HG02571 (cell line): ENCODE data around the gene FAM177B.
A peak's percentile ranks its signal among the peaks of the same experiment; 100 is the strongest.
"Not testable (repeated sequence)": the region's sequence is repeated elsewhere in the genome, so short reads cannot be mapped to it uniquely, and the experiment has no call there.

Experiments used
- ATAC-seq: cut with Tn5 transposase; IDR thresholded peaks from one replicate; pipeline ENCODE4 v1.9.1; 2021; ENCODE audit warnings: mild to moderate bottlenecking, moderate library complexity; ENCODE audit not compliant: unreplicated experiment

FAM177B gene

DNA sequence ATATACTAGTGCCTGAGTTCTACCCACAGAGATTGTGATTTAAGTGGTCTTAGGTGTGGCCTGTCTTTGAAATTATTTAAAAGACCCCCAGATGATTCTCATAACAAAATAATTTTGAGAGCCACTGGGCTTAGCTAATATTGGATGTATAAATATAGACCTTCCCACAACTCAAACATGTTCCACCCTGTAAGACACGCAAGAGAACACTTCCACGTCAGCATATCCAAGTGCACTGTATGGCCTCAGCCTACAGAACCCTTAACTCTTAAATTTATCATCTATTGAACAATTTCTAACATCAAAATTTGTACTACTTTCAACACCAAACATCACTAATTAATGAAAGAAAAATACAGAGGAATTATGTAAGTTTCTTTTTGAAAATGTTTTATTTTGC lies 2.5 kb downstream of the FAM177B start:
- no peak for ATAC-seq

DNA sequence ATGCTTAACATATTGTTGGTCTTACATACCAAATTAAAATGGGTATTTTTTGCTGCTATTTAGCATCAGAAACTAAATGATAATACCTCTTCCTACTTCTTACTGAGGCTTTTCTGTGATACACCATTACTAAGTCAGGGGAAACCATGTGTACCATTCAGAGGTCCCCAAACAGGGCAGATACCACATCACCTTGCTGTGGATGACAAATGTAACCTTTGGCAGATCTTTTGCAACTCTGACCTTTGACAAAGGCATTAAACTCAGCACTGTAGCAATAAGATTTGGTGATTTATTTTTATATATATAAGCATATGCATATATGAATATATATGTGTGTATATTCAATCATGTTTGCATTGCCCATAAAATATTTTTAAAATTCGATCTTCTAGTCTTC lies 2.9 kb downstream of the FAM177B start:
- ATAC-seq: no peak

DNA sequence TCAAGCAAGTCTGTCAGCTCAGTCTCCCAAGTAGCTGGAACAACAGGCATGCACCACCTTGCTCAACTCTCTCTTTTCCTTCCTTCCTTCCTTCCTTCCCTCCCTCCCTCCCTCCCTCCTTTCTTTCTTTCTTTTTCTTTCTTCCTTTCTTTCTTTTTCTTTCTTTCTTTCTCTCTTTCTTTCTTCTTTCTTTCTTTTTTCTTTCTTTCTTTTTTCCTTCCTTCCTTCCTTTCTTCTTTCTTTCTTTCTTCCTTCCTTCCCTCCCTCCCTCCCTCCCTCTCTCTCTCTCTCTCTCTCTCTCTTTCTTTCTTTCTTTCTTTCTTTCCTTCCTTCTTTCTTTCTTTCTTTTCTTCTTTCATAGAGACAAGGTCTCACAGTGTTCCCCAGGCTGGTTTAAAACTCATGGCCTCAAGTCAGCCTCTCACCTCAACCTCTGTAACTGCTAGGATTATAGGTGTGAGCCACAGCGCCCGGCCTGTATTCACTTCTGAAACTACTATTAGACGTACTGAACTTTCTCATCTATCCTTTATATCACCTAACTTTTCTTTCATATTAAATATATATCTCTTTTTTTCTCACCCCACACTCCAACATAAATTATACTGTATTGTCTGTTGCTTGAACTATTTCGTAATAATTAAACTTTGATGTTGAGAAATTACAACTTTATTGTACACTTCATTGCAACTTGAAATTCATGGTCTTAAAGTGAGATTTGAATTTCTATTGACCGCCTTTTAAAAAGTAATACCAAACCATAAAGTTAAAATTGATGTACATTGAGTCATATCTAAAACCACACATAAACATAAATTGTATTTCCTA lies 4.8 kb downstream of the FAM177B start:
- ATAC-seq: not testable (repeated sequence)

DNA sequence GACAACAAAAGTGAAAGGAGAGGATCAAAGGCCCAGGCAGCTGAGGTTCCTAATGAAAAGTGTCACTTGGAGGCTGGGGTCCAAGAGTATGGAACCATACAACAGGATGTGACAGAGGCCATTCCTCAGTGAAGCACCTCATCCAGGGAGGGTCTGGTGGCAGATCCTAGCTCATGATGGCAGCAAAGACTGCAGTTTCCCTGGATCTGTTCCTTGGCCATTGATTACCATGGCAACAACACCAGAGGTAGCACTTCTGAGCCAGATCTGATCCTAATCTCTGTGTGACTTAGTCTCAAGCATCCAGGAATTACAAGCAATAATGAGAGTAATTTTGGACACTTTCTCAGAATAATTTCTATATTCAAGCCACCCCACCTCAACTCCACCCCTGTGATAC lies 12.9 kb downstream of the FAM177B start:
- no peak for ATAC-seq

DNA sequence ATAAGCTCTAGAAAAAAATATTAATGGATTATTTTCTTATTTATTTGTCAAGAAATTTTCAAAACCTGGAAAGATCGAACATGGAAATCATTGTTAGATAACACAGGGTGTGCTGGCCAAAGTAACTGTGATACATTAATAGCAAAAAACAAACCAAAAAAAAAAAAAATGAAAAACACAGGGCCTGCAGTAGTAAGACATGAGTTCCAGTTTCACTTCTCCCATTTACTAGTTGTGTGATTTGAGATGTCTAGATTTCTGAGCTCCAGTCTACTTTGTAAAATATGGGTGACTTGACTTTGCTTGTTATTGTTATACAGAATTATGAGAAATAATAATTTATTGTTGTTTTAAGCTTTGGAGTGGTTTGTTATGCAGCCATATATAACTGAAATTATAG lies 13.6 kb downstream of the FAM177B start:
- ATAC-seq: peak; percentile 74

DNA sequence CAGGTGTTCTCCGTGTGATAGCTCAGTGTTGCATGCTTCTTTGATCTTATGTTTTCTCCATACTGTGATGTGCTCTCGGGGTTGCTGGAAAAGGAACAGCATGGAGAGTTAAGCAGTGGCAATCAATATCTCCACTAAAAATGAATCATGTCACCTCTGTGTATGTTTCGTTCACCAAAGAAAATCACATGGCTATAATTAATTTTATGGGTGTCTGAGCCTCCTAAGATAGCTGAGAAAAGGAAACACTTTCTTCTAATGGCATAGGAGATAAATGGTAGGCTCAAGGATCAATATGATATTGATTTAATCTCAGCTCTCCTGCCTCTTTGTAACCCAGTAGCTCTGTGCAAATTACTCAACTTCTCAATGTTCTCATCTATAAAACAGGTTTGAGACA lies 14.3 kb downstream of the FAM177B start:
- ATAC-seq: no peak

DNA sequence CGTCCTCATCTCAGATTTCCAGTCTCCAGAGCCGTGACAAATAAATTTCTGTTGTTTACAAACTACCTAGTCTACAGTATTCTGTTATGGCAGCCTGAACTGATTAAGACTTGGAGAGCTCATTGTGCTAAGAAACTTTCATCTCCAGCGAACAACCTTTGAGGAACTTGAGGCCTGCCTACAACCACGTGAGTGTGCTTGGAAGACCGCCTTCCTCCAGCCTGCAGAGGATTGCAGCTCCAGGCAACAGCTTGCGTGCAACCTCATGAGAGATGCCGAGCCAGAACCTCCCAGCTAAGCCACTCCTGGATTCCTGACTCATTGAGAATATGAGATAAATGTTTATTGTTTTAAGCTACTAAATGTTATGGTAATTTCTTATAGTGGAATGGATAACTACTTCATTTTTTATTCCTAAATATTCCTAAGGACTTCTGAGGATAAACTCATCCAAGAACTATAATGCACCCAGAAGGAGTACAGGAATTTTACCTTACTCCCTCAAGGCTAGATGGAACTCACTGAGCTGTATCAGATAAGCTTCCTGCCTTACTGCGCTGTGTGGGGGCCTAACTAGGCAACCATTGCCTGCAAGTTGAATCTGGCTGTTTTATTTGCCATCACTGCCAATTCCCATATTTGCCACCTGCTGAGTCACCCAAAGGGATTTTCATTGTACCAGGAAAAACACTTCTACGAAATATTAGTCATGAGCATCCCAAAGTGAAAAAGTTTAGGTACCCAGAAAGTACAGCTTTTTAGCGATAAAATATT lies 17.6 kb downstream of the FAM177B start:
- no peak for ATAC-seq

DNA sequence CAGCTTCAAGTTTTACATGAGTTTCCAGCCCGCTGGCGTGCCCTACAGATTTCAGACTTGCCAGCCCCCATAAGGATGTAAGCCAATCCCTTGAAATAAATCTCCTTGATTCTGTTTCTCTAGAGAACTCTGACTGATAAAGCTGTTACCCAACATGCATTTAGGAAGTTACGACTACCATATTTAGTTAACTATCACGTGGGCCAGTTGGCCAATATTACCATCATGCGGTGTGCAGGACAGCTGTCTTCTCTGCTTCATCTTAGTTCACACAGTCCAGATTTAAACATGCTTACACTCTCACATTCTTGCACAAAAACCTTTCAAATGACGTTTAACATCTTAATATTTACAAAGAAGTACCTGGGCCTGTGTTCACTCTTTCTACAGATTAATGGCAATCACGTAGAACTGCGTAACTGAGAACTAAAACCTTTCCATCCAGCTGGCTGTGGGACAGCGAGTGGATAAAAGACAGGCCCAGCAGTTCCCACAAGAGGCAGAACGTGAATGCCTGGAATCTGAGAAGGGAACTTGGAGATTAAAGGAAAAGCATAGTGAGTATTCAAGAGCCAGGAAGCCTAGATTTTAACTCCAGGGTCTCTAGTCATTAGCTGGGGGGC lies 20.8 kb downstream of the FAM177B start:
- no peak for ATAC-seq

DNA sequence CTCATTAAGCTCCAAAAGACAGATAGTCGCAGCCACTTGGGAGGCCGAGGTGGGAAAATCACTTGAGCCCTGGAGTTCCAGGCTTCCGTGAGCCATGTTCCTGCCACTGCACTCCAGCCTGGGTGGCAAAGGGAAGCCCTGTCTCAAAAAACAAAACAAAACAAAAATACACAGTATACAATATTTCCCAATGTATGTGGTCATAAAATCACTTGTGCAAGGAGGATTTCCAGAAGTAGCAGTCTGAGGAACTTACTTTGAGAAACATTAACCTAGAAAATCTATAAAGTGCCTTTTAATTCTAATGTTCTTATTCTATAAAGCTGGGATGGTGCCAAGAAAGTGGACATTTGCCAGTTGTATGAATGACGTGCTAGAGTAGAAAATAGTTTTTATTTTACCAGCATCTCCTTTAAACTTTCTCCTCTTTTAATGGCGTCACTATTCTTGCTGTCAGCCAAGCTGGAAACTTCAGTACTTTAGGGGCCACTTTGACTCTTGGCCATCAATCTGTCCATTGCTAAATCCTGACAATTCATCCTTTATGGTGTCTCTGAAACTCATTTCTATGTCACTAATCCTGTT lies 22.5 kb downstream of the FAM177B start:
- ATAC-seq: no peak

DNA sequence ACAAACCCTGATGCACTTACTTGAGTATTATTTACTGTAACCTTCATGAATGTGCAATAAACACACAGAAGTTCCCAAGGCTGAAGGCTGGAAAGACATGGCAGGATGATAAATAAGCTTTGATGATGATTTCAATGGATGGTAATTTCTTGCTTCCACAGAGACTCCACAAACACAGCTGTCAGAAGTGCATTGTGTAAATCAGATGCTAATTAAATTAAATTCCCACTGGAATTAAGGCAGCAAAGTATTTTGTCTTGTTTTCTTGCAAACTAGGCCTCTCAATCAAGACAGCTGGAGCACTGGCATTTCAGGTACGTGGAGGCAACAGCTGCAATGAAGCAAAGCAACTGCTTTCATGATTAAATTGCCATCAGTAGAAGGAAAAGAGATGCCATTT lies 24.1 kb downstream of the FAM177B start:
- no peak for ATAC-seq

DNA sequence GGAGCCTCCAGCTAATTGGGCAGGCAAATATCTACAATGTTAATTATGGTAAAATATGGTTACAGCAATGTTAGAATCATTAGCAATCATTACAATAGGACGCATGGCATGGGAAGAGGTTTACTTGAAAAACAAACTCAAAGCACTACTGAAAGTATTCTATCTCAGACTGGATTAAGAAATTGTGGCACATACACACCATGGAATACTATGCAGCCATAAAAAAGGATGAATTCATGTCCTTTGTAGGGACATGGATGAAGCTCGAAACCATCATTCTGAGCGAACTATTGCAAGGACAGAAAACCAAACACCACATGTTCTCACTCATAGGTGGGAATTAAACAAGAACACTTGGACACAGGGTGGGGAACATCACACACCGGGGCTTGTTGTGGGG lies 25.2 kb downstream of the FAM177B start:
- not testable (repeated sequence) for ATAC-seq

DNA sequence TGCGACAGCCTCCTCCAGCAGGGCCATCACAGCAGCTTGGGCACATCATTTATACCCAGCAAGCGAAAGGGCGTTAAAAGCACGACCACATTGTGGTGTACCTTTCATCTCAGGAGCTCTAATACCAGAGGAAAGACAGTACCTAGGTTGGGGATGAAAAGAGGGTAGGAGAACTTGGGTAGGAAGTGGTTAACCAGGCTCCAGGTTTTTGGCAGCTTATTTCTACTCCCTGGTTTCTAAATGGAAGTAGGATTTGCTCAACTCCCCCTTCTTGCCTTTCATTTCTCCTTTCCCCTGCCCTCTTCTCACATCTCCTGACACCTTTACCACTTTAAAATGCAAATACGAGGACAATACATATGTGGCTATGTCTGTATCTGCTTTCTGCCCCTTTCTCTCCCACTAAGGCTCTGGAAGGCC lies 30.2 kb downstream of the FAM177B start:
- no peak for ATAC-seq

DNA sequence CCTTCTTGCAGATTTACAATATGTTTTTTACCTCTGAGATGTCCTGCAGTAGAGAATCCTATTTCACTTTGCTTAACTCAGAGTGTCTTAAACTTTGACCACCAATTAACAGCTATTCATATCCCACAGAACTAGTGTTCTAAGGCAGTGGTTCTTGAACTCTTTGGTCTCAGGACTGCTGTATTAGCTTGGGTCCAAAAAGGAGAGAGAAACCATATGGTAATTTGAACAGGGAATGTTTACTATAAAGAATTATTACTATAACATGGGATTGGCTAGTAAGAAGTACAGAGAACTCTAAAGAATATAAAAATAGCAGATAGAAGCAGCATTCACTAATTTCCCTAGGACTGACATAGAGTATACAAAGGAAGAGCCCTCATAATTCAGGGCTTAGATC lies 31.6 kb downstream of the FAM177B start:
- ATAC-seq: no peak

DNA sequence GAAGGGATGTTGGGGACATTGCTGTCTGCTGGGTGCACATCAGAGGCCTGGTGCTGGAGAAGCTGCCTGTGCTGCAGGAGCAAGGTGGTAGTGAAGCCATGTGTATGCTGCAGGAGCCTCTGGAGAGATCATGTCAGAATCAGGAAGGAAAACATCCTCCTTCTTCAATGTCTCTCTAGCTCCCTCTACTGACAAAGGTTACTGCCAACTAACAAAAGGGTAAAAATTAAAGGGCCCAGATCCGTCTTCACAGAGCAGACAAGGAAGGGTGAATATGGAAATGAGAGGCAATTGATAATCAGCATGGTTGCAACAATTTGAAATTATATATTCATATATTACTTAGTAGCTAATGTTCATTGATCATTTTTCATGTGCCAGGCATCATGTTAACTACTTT lies 32.2 kb downstream of the FAM177B start:
- no peak for ATAC-seq

DNA sequence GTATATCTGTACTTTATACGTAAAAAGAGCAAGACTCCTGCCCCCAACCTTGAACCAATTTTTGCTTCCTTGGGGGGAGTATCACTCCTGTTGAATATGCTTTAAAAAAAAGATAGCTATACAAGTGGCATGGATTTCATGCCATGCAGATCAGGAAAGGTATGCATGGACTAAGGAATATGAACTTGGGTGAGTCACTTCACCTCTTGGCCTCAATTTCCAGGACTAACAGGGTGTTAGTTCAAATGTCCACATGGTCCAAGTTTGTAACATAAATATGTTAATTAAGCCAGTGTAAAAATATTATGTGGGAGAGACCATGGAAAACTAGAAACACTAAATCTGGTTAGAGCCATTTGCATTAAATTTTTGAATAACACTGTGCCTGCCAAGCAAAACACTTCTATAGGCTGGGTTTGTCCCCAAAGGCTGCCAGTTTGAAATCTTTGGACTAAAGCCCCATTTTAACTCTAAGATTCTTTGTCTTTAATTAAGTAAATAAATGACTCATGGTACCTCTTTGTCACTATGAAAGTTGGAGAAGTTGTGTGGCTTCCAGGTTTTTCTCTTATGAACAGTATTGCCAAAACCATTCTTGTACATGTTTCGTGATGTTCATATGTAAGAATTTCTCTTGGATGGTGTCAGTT lies 33.1 kb downstream of the FAM177B start:
- no peak for ATAC-seq

DNA sequence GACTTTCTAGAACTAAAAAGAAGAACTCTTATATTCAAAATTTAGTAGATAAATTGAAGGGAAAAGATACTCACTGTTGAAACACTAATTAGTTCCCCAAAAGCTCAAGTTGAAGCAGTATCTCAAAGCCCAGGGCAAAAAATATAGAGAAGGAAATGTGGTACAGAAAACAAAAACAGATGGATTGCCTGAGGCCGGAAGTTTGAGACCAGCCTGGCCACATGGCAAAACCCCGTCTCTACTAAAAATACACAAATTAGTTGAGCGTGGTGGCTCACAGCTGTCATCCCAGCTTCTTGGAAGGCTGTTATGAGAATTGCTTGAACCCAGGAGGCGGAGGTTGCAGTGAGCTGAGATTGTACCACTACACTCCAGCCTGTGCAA lies 36.0 kb downstream of the FAM177B start:
- peak; percentile 90 for ATAC-seq

DNA sequence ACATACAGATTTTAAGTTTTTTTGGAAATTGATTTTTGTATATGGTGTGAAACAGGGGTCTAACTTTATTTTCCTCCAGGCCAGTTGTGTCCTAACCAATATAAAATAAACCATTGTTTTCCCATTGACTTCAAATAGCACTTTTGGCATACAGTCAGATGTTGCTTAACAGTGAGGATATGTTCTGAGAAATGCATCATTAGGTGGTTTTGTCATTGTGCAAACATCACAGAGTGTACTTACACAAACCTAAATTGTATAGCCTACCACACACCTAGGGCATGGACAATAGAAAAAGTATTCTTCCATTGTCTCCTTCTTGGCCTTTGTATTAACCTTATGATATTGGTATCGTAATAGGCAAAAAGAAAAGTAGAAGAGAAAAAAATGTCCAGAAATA lies 40.5 kb downstream of the FAM177B start:
- no peak for ATAC-seq

DNA sequence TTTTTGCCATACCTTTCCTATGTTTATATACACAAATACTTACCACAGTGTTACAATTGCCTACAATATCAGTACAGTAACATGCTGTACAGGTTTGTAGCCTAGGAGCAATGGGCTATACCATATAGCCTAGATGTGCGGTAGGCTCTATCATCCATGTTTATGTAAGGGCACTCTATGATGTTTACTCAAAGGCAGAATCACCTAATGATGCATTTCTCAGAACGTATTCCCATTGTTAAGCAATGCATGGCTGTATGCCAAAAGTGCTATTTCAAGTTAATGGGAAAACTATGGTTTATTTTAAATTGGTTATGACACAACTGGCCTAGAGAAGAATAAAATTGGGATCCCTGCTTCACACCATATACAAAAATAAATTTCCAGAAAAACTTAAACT lies 41.0 kb downstream of the FAM177B start:
- no peak for ATAC-seq

DNA sequence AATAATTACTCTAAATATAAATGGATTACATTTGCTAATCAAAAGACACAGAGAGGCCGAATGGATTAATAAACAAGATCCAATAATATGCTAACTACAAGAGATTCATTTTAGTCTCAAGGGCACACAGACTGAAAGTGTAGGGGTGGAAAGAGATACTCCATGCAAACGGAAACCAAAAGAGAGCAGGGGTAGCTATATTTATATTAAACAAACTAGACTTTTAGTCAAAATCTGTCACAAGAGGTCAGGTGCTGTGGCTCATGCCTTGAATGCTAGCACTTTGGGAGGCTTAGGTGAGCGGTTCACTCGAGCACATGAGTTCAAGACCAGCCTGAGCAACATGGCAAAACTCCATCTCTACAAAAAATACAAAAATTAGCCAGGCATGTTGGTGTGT lies 44.2 kb downstream of the FAM177B start:
- ATAC-seq: no peak

DNA sequence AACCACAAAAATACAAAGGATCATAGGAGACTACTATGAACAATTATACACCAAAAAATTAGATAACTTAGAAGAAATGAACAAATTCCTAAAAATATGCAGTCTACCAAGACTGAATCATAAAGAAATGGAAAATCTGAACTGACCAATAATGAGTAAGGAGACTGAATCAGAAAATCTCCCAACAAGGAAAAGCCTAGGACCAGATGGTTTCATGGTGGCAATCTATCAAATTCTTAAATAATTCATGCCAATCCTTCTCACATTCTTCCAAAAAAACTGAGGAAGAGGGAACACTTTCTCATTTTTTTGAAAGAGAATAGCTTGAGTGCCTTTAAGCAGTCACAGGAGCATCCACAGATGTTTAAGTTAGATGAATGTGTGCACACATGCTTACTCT lies 46.0 kb downstream of the FAM177B start:
- ATAC-seq: no peak

DNA sequence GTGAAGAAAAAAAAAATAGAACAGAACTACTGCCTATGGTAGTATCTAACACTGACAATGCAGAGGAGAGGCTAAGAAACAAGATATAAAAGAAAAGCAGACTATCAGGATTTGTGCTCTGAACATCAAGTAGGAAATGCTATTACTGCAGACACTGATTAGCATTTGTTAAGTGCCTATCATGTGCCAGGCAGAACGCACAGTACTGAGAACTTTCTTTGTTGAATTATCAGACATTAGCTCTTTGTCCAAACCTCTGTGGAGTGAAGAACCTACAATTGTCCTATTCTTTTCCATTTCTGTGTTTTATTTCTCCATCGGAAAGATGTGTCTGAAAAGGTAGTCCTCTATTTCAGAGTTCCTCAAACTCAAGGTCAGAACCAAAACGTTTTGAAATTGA lies 47.4 kb downstream of the FAM177B start:
- no peak for ATAC-seq
